Upper lobe of left lung (tissue), 4 donors: ENCODE measurements around the gene CACNA1S.

Source experiments
- EP300 ChIP-seq, 4 donors: sonication (generic); formaldehyde crosslinking; IDR thresholded peaks; one replicate each; pipeline ENCODE4 v1.5.1; 2017; ENCODE audit warnings: antibody characterized with exemption in 4 of 4, control low read depth in 2 of 4
- POLR2A ChIP-seq, 4 donors: fragments of 450-650 bp; IDR thresholded peaks; one replicate each; pipeline ENCODE4 v1.5.1; 2016 to 2017; ENCODE audit warnings: antibody characterized with exemption in 4 of 4, mild to moderate bottlenecking in 2 of 4
- POLR2AphosphoS5 ChIP-seq, 2 donors: sonication (generic); formaldehyde crosslinking; IDR thresholded peaks; one replicate each; pipeline ENCODE4 v1.5.1; 2017; ENCODE audit warnings: antibody characterized with exemption in 2 of 2
- TF ChIP-seq, protein P1 (sequence below), 6 experiments: fragments of 450-650 bp in 4 of 6; fragments of 200-600 bp in 2 of 6; sonication (generic) in 2 of 6; IDR thresholded peaks; one replicate each; pipeline ENCODE4 v1.5.1; 2016 to 2019; ENCODE audit warnings: antibody characterized with exemption in 6 of 6

DNA sequence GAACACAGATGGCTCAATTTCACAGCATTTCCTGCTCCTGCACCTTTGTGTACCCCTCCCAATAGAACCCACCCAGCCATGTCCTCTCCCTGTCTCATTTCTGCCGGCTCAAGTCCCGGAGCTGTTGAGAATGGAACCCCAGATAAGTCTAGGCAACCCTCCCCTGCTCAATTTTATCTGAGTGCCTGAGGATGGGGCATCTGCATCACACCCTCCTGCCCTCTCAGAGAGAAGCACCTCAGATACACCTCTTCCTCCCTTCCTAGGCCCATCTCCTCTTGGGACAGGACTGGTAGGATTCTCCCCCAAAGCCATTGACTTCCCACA is 89.8 kb downstream of the CACNA1S start:
- TF ChIP-seq POLR2AphosphoS5 (IDR thresholded peaks at IDR 0.05) (no peak), POLR2A (IDR thresholded peaks at IDR 0.05) (no peak), EP300 (IDR thresholded peaks at IDR 0.05) (no peak)
- TF ChIP-seq, protein P1, sequence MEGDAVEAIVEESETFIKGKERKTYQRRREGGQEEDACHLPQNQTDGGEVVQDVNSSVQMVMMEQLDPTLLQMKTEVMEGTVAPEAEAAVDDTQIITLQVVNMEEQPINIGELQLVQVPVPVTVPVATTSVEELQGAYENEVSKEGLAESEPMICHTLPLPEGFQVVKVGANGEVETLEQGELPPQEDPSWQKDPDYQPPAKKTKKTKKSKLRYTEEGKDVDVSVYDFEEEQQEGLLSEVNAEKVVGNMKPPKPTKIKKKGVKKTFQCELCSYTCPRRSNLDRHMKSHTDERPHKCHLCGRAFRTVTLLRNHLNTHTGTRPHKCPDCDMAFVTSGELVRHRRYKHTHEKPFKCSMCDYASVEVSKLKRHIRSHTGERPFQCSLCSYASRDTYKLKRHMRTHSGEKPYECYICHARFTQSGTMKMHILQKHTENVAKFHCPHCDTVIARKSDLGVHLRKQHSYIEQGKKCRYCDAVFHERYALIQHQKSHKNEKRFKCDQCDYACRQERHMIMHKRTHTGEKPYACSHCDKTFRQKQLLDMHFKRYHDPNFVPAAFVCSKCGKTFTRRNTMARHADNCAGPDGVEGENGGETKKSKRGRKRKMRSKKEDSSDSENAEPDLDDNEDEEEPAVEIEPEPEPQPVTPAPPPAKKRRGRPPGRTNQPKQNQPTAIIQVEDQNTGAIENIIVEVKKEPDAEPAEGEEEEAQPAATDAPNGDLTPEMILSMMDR (IDR thresholded peaks at IDR 0.05) = no peak
